Stimulated activated CD8-positive, alpha-beta memory T cell treated with anti-CD3 and anti-CD28 coated beads, Interleukin-15, amount 100 ng/mL, for 48 hours (primary cell): ENCODE data around the gene MLLT3.

Experiments used
- DNase-seq, 2 donors: peaks; one replicate each; pipeline ENCODE4 v3.0.0-alpha.2; 2020; ENCODE audit warnings: low read depth in 2 of 2

MLLT3 gene

GRCh38 chr9:20418485-20418884, 203.8 kb downstream of the MLLT3 start:
- DNase-seq = no peak

GRCh38 chr9:20417373-20418080, 204.8 kb downstream of the MLLT3 start:
- DNase-seq = no peak

GRCh38 chr9:20414150-20414549, 208.1 kb downstream of the MLLT3 start:
- DNase-seq = no peak

GRCh38 chr9:20409321-20410092, 212.8 kb downstream of the MLLT3 start:
- DNase-seq = no peak

DNA sequence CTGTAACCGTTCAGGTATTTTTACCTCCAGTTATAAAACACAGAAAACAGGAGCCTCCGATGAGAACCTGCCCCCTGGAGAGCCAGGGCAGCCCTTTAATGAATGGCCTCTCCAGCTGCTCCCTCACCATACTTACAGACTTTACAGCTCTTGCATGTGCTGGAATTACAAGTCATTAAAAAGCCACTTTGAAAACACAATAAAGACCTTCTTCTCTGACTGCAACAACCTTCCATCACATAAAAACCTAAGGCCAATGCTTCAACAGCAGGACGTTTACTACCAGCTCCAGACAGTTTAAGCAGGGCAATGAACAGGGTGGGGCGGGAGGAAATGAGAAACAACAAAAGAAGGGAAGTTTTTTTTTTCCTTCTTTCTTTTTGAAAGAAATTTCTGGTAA, 213.8 kb downstream of the MLLT3 start:
- no peak for DNase-seq

DNA sequence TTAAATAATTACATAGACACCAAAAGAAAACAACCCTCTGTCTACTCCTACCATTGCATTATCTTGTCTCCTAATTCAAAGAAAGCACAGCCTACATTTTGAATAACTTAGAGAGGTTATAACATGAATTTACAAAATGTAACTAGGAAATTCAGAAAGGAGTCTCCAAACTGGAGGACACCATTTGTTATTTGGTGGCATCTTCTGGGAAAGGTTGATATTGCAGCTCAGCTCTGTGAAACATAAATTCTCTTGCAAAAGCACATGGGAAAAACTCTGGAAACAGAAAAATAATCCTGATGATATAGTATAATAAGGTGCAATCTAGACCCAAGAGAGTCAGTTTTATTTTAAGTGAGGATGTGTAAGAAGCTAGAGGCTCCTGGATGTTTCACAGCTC, 215.3 kb downstream of the MLLT3 start:
- DNase-seq = no peak

- DNase-seq = no peak
Measured at GRCh38 chr9:20406344-20406743, 216.0 kb downstream of the MLLT3 start.

DNA sequence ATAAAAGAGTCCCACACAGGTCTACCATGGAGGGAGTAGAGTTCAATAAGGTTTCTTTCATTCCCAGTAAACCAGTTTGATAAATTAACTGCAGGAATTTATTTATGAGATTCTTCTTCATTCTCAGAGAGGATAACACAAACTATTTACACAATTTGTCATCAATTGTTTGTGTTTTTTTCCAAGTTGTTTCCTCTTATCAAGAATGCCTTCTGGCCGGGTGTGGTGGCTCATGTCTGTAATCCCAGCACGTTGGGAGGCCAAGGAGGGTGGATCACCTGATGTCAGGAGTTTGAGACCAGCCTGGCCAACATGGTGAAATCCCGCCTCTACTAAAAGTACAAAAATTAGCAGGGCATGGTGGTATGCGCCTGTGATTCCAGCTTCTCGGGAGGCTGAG, 216.7 kb downstream of the MLLT3 start:
- no peak for DNase-seq

- DNase-seq = no peak
Measured at GRCh38 chr9:20405078-20405477, 217.2 kb downstream of the MLLT3 start.

- no peak for DNase-seq
Measured at GRCh38 chr9:20404192-20404813, 218.0 kb downstream of the MLLT3 start.

- no peak for DNase-seq
Measured at GRCh38 chr9:20403346-20403745, 219.0 kb downstream of the MLLT3 start.

DNA sequence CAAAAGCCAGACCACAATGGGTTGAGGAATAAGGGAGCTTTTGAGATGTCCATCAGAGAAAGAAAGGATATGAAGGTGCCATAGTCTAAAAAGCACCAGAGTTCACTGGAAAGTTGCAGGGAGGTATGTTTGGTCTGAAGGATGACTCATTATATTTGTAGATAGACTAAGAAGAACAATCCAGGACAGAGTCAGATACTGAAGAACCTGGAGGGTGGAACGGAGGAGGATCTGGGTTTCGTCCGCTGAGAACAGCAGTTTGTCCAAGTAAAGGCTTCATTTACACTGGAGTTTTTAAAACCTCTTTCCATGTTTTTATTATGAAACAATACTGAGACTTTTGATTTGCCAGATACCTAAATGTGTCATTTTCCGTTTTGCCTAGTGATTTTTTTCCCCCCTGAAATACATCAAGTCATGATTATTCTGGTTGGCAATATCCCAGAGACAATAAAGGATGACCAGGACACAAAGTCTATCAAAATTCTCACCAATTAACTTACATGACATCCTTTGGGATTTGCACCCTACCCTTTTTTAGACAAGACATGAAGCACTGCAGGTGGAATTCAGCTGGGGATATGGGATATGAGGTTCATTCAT, 219.9 kb downstream of the MLLT3 start:
- DNase-seq = no peak

DNA sequence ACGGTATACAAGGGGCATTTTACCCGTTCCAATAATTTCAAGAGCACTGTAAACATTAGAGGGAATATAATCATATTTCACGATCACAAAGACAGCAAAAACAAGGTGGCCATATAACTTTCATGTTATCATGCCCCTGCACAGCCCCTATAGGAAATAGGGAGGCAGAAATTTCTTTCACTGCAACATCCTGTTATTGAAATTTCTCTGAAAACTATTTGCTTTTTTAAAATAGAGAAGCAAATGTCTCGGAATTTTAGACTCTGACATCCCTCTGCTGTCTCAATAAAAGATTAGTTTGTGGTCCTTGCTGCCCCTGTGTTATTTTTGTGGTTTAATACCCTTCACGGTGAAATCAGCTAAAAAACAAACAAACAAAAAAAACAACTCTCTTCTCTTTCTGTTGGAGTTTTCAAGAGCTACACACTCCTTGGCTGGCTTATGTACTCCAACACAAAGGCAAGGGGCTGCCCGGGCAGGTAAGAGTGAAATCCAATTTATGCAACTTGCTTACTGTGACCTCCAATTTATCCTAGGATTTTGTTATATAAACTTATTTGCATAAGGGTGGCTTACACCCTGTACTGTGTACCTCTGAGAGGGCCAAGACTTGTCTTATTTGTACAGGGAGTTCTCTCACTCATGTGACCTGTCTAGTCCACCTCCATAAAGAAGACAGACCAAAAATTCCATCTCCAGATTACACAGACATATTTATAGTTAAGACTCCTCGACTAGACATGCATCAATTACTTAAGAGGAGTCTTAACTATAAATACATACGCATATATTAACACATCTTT, 223.6 kb downstream of the MLLT3 start:
- no peak for DNase-seq

DNA sequence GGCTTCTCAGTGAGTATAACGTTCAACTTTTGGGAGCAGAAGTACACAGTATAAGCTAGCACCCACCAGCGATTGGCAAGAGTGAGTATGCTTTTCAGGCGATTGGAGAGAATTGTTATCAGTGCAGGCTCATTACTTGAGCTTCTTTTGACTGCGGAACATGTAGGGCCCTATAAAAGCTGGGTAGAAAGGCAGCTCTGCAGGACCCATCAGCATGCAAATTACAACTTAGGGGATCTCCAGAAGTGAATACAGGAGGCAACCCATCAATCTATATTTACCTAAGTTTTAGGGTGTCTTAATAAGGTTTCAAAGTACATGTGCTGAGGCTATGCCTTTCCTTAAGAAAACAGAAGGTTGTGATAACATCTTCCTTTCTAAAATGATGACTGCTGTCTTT, 225.0 kb downstream of the MLLT3 start:
- DNase-seq = no peak

- DNase-seq = no peak
Measured at GRCh38 chr9:20396509-20396908, 225.8 kb downstream of the MLLT3 start.

GRCh38 chr9:20395651-20396050, 226.6 kb downstream of the MLLT3 start:
- no peak for DNase-seq

DNA sequence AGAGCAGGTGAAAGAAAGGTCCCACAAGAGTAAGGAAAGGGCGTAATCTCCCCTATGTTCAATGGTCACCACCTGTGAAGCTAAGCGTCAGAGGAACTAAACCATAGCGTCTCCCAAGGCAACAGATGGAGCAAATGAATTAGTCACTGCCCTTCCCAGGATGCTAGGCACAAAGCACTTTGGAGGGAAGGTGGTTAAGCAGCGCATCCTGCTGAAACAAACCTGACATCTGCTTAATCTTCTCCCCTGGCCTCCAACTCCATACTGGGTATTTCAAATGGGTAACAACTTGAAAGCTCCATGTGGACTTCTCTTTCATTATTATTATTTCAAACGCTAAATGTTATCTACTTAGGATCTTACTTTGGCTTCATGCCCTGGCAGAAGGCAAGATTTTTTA, 227.3 kb downstream of the MLLT3 start:
- no peak for DNase-seq

DNA sequence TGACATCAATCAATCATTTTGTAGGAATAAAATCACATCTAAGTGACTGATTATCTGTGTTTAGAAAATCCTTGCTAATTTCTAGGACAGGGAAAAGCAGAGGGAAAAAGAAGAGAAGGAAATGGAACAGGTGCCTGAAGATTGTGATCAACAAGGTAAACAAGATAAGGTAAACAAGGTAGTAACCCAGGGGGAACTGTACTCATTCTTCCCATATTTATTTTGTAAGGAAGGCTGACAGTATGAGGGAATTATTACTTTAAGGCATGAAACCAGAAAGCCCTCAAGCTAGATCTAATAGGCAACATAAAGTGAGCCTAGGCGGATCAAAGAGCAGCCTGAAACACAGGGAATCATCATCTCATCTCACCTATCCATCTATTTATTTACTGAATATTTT, 231.1 kb downstream of the MLLT3 start:
- DNase-seq = no peak

- no peak for DNase-seq
Measured at GRCh38 chr9:20390400-20390799, 231.9 kb downstream of the MLLT3 start.

DNA sequence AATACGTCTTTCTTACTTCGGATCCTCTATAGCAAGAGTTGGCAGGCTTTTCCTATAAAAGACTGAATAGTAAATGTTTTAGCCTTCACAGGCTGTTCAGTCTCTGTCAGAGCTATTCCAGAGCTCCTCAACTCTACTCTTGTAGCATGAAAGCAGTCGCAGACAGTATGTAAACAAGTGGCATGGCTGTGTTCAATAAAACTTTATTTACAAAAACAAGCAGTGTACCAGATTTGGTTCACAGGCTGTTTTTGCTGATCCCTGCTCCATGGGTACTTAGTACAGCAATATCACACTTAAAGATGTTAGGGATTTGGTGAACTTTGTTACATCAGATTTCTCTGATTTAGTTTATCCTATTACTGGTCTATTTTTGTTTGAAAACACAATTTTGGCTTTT, 235.2 kb downstream of the MLLT3 start:
- no peak for DNase-seq

DNA sequence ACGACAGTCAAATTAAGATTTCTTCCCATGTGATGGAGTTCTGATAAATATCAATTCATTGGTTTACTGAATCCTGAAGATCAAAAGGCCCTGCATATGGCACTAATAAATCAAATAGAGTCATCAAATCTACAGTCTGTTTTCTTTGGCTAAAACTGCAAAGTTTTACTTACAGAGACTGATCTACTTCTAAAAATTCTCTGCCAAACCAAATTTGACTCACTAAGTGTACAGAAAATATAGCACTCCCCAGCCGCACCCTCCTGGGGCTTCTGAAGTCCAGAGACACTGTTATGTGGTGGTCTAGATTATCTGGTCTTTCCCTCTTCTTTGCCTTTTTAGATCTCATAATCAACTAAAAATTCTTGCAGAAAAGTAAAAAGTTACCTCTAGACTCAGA, 237.7 kb downstream of the MLLT3 start:
- no peak for DNase-seq
